HG03280 (cell line): ENCODE data around the gene ISLR.

Experiments
- ATAC-seq: cut with Tn5 transposase; IDR thresholded peaks from one replicate; pipeline ENCODE4 v1.9.1; 2021; ENCODE audit warnings: mild to moderate bottlenecking, moderate library complexity; ENCODE audit not compliant: unreplicated experiment

The ISLR gene, protein sequence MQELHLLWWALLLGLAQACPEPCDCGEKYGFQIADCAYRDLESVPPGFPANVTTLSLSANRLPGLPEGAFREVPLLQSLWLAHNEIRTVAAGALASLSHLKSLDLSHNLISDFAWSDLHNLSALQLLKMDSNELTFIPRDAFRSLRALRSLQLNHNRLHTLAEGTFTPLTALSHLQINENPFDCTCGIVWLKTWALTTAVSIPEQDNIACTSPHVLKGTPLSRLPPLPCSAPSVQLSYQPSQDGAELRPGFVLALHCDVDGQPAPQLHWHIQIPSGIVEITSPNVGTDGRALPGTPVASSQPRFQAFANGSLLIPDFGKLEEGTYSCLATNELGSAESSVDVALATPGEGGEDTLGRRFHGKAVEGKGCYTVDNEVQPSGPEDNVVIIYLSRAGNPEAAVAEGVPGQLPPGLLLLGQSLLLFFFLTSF

GRCh38 chr15:74173380-74174218 is at the start of gene ISLR:
TSS of gene ISLR (plus strand) at chr15:74173710. CDS start at chr15:74174859, 1,149 bp downstream.
- ATAC-seq, result no peak

DNA sequence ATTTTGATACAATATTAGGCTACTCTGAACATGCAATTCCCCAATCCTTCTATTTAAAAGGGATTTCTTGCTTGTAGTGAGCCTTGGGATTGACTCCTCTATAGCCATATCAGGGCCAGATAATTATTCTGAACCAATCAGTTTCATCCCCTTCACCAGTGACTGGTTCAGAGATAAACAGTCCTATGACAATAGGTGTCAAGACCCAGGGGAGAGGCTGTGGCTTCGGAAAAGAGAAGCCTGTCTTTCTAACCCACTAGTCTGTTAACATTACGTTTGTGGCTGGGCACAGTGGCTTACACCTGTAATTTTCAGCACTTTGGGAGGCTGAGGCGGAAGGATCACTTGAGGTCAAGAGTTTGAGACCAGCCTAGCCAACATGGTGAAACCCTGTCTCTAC is 49.3 kb upstream of the ISLR start:
- no peak for ATAC-seq

GRCh38 chr15:74124759-74125158 is 48.8 kb upstream of the ISLR start:
- ATAC-seq, result no peak

- no peak for ATAC-seq
Observed at GRCh38 chr15:74127255-74127953, 46.1 kb upstream of the ISLR start.

GRCh38 chr15:74127954-74128784 is 45.3 kb upstream of the ISLR start:
- ATAC-seq, result no peak

- no peak for ATAC-seq
Observed at GRCh38 chr15:74128785-74129585, 44.5 kb upstream of the ISLR start.

- no peak for ATAC-seq
Observed at GRCh38 chr15:74129586-74130154, 43.8 kb upstream of the ISLR start.

GRCh38 chr15:74130155-74130848 is 43.2 kb upstream of the ISLR start, which contains the start of gene ISLR2:
TSS of gene ISLR2 (plus strand) at chr15:74130586. CDS start at chr15:74132755, 2,169 bp downstream.
- no peak for ATAC-seq

DNA sequence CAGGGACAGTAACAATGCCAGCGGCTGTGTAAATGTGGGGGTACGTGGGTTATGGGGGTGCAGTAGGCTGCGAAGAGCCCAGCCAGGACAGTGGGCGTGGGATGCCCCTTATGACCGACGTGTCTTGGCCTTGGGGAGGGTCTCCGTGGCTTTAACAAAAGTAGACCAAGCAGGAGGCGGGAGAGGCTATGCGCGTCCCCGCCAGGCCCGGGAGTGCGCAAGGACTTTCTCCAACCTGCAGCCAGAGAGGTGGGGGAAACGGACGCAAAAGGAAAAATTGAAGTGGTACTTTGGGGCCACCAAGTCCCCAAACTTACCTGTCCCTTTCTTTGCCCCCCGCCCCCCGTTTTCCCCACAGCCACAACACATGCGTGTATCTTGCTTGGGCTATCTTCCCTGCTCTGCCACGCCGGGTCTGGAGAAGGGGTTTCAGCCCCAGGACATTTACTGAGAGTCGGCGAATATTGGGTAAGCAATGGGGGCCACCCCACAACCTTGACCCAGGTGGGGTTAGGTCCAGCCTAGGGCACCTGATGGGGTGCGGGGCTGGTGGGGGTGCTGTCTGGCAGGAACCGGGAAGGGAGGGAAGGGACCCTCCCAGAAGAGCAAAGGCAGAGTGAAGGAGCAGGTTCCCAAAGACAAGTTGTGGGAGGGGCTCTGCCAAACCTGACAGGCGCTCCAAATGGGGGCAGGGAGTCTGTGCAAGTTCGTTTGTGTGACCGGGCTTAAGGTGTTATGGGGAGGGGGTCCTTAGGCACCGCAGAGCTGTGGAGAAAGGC is 42.5 kb upstream of the ISLR start:
- no peak for ATAC-seq

DNA sequence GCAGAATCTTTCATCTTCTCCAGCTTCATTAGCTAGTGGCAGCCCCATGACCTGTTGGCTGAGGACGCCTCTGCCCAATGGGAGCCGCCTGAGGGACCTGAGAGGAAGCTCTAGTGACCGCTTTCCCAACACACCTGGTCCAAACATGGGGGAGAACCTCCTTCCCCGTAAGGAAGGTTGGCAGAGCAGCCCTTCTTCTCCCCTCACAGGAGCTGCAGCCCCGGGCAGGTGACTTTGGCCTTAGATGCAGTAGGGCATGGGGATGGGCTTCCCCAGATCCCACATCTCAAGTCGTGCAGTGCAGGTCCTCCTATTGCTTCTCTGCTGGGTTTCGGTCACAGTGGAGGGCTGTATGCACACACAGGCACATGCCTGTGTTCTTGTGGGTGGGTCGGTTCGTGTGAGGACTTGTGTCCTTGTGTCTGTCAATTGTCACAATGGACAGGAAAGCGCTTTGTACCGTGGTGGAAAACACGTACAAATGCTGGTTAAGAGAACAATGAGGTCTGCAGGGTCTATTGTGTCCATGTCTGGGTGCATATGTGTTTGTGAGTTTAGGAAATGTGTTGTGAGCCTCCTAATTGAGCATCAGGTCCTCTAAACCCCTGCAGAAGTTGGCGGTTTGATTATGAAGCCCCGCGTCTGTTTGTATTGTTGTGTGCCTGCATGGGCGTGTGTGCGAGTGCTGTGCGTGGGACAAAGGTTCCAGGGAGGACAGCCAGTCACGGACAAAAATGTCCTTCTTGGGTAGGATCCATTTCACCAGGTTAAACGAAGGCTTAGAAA is 41.7 kb upstream of the ISLR start:
- no peak for ATAC-seq

- ATAC-seq, result no peak
Observed at GRCh38 chr15:74132681-74133651, 40.5 kb upstream of the ISLR start.

GRCh38 chr15:74133694-74134386 is 39.7 kb upstream of the ISLR start:
- ATAC-seq, result no peak

GRCh38 chr15:74134387-74135027 is 39.0 kb upstream of the ISLR start:
- ATAC-seq, result no peak

DNA sequence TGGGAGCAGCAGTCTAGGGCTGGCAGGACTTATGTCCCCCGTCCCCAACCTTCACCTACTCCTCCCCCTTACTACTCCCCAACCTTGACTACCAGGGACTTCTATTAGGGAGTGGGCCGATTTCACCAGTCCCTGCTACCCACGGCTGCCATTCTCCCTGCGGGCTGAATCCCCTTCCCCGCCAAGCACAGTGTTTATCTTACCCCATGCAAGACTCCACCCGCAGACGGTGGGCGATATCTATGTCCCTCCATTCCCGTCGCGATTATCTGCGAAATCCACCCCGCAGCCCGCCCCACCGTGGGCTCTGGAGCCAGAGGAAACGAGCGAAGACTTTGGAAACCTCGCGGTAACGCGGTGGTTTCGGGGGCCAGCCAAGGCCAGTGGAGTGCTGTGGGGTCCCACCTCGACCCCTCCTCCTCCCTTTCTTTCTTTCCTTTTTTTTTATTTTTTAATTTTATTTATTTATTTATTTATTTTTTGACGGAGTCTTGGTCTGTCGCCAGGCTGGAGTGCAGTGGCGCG is 38.4 kb upstream of the ISLR start:
- ATAC-seq, result no peak

- no peak for ATAC-seq
Observed at GRCh38 chr15:74136540-74136813, 37.0 kb upstream of the ISLR start.
